Epithelial cell of umbilical artery (primary cell): ENCODE measurements around the gene ZNF19. TPM values are rescaled to one million over a fixed set of nuclear protein-coding genes. Genes with fewer than 3 reads are reported as not detected.

Experiments
- total RNA-seq: library from RNA; depleted of rRNA; stranded (reverse); fragments of >200 nt; gene quantifications from 2 replicates; pipeline ENCODE4 v1.2.3, GENCODE V29; 2014

The ZNF19 gene
- 1.8 and 2.3 TPM in 2 replicates for total RNA-seq

DNA sequence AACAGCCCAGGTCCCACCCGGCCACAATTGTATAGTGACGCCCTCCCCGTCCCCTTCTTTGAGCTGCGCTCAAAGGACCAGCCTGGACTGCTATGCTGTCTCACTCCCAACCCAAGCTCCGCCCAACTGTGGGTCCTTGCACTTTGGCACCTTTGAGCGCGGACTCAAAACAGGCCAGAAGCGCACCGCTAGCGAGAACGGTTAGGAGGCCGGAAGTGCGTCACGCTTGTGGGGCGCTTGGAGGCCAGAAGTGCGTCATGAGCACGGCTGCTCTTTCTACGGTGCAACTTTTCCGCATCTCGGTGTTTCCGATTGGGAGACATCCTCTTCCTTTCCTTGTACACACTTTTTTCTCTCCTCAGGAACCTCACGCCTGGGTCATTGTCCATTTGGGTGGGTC, at the start of gene ZNF19:
ZNF19 (minus strand) TSS at position 203 of the 400 bp plus-strand sequence. CDS start 7,210 bp downstream, outside the sequence.

DNA sequence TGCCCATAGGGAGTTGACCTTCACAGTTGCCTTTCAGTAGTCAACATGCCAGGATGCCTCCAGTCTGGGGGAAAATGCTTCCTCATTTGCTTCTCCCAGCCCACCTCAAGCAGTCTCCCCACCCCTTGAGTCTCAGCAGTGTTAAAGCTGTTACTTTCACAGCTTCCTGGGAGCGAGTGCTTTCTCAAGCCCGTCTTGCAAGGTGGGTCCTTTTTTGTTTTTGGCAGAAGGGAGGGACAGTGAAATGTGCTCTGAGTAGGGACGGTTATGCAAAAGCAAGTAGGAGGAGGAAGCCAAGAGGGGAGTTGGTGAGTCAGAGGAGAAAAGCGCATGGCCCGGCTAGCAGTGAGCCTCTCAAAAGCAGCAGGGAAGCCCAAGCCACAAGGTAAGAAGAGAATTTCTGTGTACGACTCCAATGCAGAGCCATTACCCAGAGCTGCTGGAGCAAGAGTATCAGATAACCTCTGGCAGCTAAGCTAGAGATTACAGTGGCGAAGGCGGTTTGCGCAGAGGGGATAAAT, 37.0 kb upstream of the ZNF19 start, which contains the start of gene CHST4:
CHST4 (plus strand) TSS at position 316 of the 521 bp plus-strand sequence. CDS start 10,252 bp downstream, outside the sequence.

DNA sequence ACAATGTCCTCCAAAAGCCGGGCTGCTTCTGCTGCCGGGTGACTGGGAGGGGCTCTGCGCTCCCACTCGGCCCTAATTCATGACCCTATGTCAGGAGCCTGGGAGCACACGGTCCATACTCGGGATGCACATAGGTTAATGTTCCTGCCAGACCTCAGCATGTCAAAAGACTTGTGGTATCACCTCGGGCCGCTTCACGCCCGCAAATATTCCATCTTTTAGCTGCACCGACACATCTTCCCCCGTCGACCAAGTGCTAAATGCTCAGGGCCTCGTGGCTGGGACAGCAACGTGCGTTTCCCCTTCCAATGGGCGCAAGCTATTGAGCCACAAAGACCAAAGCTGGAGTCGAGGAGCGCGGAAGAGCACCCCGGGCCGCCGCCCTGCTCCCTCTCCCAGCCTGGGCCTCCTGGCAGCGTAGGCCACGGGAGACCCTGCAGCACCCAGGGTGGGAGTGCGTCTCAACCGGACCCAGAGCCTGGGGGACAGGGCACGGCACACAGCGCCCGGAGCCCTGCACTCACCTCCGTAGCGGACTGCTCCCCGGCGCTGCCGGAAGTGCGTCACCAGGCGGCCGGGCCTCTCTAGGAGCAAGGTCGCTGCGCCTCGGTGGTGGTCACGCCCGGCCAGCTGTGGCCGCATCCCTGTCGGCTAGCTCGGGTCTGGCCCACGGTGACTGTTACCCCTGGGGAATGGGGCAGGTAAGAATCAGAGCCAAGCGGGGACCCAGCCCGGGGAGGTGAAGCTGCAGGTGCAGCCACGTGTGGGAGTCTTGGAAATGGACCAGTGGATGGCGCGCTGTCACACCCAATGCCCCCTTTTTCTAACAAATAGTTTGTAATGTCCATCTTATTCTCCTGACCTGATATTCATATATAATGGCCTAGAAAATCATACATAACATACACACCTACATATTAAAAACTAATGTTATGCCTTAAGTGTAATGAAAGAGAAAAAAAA, 27.2 kb downstream of the ZNF19 start, which contains the start of gene ZNF23:
ZNF23 (minus strand) TSS at position 562 of the 963 bp plus-strand sequence. CDS start 5,451 bp downstream, outside the sequence.

DNA sequence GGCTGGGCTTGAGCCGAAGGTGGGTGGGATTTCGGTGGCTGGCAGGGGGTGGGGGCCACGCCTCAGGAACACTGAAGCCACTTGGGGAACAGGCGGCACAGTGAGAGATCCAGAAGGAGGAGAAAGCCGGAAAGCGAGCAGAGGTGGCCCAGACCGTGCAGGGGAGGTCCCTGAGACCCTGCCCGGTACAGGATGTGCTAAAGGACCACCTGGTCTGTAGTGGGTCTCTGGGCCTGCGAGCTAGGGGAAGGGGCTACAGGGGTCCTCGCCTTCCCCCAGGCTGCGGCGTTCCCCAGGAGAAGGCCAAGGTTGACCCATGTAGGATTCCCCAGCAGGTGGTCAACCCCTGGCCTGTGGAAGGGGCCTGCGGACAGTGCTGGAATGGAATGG, 47.1 kb downstream of the ZNF19 start, which contains the start of gene TLE7:
TLE7 (minus strand) TSS at position 4 of the 390 bp plus-strand sequence. CDS start 8,730 bp downstream, outside the sequence.

Other genes with a start within 250 kb of the ZNF19 start
- 21.8 and 31.9 TPM in 2 replicates for gene CMTR2, start 199.9 kb downstream of the ZNF19 start, total RNA-seq
- not detected in 2 replicates for gene CALB2, start 130.6 kb downstream of the ZNF19 start, total RNA-seq
- gene TLE7, start 47.3 kb downstream of the ZNF19 start, total RNA-seq, result under 0.01 TPM in 1 of 2 replicates, not detected in the other
- 3.5 and 5.2 TPM in 2 replicates for gene ZNF23, start 27.1 kb downstream of the ZNF19 start, total RNA-seq
- not detected in 2 replicates for gene CHST4, start 37.1 kb upstream of the ZNF19 start, total RNA-seq
- gene TAT, start 87.8 kb upstream of the ZNF19 start, total RNA-seq, result not detected in 2 replicates
- gene MARVELD3, start 136.9 kb upstream of the ZNF19 start, total RNA-seq, result not detected in 2 replicates
- 4.5 and 6.8 TPM in 2 replicates for gene PHLPP2, start 235.4 kb upstream of the ZNF19 start, total RNA-seq